PC-9 (cell line): ENCODE data around the gene SNCAIP.

Source experiments
- EZH2 ChIP-seq: fragments of 200-600 bp; sonication (generic); IDR thresholded peaks from 2 replicates; pipeline ENCODE4 v1.8.0; 2017; ENCODE audit warnings: antibody characterized with exemption, low read depth
- TF ChIP-seq, protein P1 (sequence below): fragments of 200-600 bp; sonication (generic); conservative IDR thresholded peaks from 2 replicates; pipeline ENCODE4 v1.6.1; 2017; ENCODE audit warnings: mixed run types, antibody characterized with exemption, mild to moderate bottlenecking, moderate library complexity

DNA sequence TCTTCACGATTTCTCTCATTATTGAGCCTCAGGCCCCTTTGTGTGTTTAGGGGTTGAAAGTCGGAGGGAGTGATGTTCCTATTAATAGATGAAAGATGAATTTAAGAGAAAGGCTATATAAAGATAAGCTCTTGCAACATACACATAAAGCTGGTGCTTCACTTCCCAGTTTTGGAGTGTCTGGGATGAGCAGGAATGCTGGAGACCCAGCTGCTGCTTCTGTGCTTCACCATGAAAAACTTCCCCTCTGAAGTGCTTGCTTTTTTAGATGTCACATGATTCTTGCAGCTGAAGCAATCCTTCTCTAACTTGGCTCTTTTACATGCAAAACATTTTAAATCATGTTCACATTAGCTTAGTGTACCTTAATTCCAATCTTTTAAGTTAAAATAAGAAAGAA lies 19.7 kb upstream of the SNCAIP start:
- TF ChIP-seq, protein P1, sequence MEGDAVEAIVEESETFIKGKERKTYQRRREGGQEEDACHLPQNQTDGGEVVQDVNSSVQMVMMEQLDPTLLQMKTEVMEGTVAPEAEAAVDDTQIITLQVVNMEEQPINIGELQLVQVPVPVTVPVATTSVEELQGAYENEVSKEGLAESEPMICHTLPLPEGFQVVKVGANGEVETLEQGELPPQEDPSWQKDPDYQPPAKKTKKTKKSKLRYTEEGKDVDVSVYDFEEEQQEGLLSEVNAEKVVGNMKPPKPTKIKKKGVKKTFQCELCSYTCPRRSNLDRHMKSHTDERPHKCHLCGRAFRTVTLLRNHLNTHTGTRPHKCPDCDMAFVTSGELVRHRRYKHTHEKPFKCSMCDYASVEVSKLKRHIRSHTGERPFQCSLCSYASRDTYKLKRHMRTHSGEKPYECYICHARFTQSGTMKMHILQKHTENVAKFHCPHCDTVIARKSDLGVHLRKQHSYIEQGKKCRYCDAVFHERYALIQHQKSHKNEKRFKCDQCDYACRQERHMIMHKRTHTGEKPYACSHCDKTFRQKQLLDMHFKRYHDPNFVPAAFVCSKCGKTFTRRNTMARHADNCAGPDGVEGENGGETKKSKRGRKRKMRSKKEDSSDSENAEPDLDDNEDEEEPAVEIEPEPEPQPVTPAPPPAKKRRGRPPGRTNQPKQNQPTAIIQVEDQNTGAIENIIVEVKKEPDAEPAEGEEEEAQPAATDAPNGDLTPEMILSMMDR = no peak
- TF ChIP-seq EZH2 = no peak
